C4-2B (cell line): Measurements from ENCODE around the gene KLHDC10.

ENCODE experiments used
- CTCF ChIP-seq: fragments of 450-650 bp; conservative IDR thresholded peaks from 2 replicates; pipeline ENCODE4 v1.5.1; 2017; ENCODE audit warnings: mild to moderate bottlenecking
- ZFX ChIP-seq: fragments of 450-650 bp; IDR thresholded peaks from 2 replicates; pipeline ENCODE4 v1.6.1; 2017

GRCh38 chr7:130149281-130150139 is 79.2 kb downstream of the KLHDC10 start:
- no peak for TF ChIP-seq CTCF
- TF ChIP-seq ZFX = no peak
